Mammary epithelial cell (primary cell): ENCODE results near the gene TIAM2.

Source experiments
- CTCF ChIP-seq, 2 donors: IDR thresholded peaks in 1 of 2; conservative IDR thresholded peaks in 1 of 2; 2 replicates each; pipeline ENCODE4 v1.5.1; 2011 to 2012; ENCODE audit warnings: inconsistent platforms in 2 of 2, low read length in 2 of 2, mild to moderate bottlenecking in 2 of 2, control low read depth in 1 of 2, low read depth in 1 of 2; ENCODE audit not compliant: insufficient read depth in 1 of 2; ENCODE audit errors: extremely low read depth in 1 of 2
- EZH2 ChIP-seq: IDR thresholded peaks from 2 replicates; pipeline ENCODE4 v1.6.1; 2012; ENCODE audit warnings: low read length, inconsistent platforms, borderline replicate concordance

- TF ChIP-seq CTCF (conservative IDR thresholded peaks at IDR 0.05 in 1 of 2, IDR thresholded peaks at IDR 0.05 in 1 of 2; ENCODE audit: extremely low read depth in 1 of 2, insufficient read depth in 1 of 2, low read depth in 1 of 2, low read length in 2 of 2) = no peak
- TF ChIP-seq EZH2 = no peak
Observed at GRCh38 chr6:155212106-155212505, 217.0 kb downstream of the TIAM2 start.
